ENCODE results near the gene IL6ST.

The IL6ST gene

GRCh38 chr5:55920784-55921183 is 74.0 kb downstream of the IL6ST start:
- no peak for DNase-seq (ENCODE audit: low read depth)

- DNase-seq (ENCODE audit: low read depth) = no peak
Observed at GRCh38 chr5:55919625-55920024, 75.1 kb downstream of the IL6ST start.

- DNase-seq (ENCODE audit: low read depth) = no peak
Observed at GRCh38 chr5:55918087-55919035, 76.4 kb downstream of the IL6ST start.

GRCh38 chr5:55917402-55918086 is 77.2 kb downstream of the IL6ST start:
- no peak for DNase-seq (ENCODE audit: low read depth)

GRCh38 chr5:55916986-55917385 is 77.8 kb downstream of the IL6ST start:
- DNase-seq (ENCODE audit: low read depth) = no peak

GRCh38 chr5:55915783-55916182 is 79.0 kb downstream of the IL6ST start:
- no peak for DNase-seq (ENCODE audit: low read depth)

GRCh38 chr5:55914971-55915370 is 79.8 kb downstream of the IL6ST start:
- DNase-seq (ENCODE audit: low read depth) = no peak

GRCh38 chr5:55913466-55914413 is 81.0 kb downstream of the IL6ST start:
- no peak for DNase-seq (ENCODE audit: low read depth)

GRCh38 chr5:55911784-55912653 is 82.7 kb downstream of the IL6ST start:
- DNase-seq (ENCODE audit: low read depth) = no peak

- no peak for DNase-seq (ENCODE audit: low read depth)
Observed at GRCh38 chr5:55908804-55909203, 86.0 kb downstream of the IL6ST start.

GRCh38 chr5:55907927-55908326 is 86.8 kb downstream of the IL6ST start:
- no peak for DNase-seq (ENCODE audit: low read depth)

GRCh38 chr5:55905251-55905650 is 89.5 kb downstream of the IL6ST start:
- no peak for DNase-seq (ENCODE audit: low read depth)

GRCh38 chr5:55904152-55904551 is 90.6 kb downstream of the IL6ST start:
- DNase-seq (ENCODE audit: low read depth) = no peak

- DNase-seq (ENCODE audit: low read depth) = peak; percentile 32
Observed at GRCh38 chr5:55903121-55903701, 91.6 kb downstream of the IL6ST start.

- DNase-seq (ENCODE audit: low read depth) = no peak
Observed at GRCh38 chr5:55902696-55903095, 92.1 kb downstream of the IL6ST start.

GRCh38 chr5:55900776-55901175 is 94.0 kb downstream of the IL6ST start:
- no peak for DNase-seq (ENCODE audit: low read depth)

GRCh38 chr5:55900068-55900467 is 94.7 kb downstream of the IL6ST start:
- no peak for DNase-seq (ENCODE audit: low read depth)

- DNase-seq (ENCODE audit: low read depth) = no peak
Observed at GRCh38 chr5:55899344-55899743, 95.4 kb downstream of the IL6ST start.

- no peak for DNase-seq (ENCODE audit: low read depth)
Observed at GRCh38 chr5:55897905-55898304, 96.9 kb downstream of the IL6ST start.

- DNase-seq (ENCODE audit: low read depth) = no peak
Observed at GRCh38 chr5:55897206-55897894, 97.4 kb downstream of the IL6ST start.

All from stimulated activated CD8-positive, alpha-beta memory T cell treated with anti-CD3 and anti-CD28 coated beads, Interleukin-15, amount 100 ng/mL, for 24 hours (primary cell).